Measurements from ENCODE around the gene HABP4. TPM values are rescaled to one million over a fixed set of nuclear protein-coding genes. Genes with fewer than 3 reads are reported as not detected.
A peak's percentile ranks its signal among the peaks of the same experiment; 100 is the strongest.

The HABP4 gene
- total and polyA plus RNA-seq, 9 of the 15 experiments (the other 6 are each of a cell fraction or from before 2014, with no cell fraction given) = 0.38 to 2.4 (median 1.9) TPM

DNA sequence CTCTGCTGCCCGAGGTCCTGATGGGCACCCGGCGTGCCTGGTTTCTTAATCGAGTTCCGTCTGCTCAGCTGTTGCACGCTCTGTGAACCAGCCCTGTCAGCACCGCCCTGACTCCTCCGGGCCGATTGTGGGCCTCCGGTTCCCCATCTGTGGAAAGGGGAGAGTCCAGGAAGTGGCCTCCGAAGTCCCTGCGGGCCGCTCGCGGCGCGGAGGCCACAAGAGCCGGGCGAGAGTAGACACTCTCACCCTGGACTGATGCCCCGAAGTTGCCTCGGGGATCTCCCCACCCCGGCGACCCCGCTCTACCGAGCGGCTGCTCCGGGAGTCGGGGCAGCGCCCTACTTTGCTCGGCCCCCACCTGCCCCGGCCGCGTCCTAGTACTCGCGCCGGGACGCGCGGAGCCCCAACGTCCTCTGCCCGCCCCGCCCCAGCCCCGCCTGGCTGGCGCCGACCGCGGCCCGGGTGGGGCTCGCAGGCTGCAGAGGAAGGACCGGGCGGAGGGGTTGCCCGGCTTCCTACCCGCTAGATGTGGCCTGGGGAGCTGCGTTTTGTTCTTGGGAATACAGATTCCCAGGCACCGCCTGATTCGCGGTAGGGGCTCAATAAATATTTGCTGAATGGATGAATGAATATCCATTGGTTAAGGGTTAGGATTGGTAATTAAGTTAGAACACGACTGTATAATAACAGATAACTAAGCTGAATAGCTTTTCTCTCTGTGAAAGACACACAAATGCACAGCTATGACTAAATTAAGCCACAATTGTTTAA lies 30.9 kb upstream of the HABP4 start (continued):
- TF ChIP-seq ZNF551 (CRISPR knock-in tag; IDR thresholded peaks at IDR 0.05) = no peak
- TF ChIP-seq CXXC5 (CRISPR knock-in tag; IDR thresholded peaks at IDR 0.05) = peak; percentile 91
- 0 out of 2 replicates have a peak, but pooled peaks have one; percentile 22 for TF ChIP-seq FOXP1 (CRISPR knock-in tag; IDR thresholded peaks at IDR 0.05)
- TF ChIP-seq NR1H2 (CRISPR knock-in tag; IDR thresholded peaks at IDR 0.05) = no peak
- peak; percentile 61; the same call in 1 of the 2 replicates for TF ChIP-seq MYC (IDR thresholded peaks at IDR 0.05; ENCODE audit: low read depth, low read length)
- peak; percentile 44; the same call in 1 of the 2 replicates for TF ChIP-seq MYC (CRISPR knock-in tag; IDR thresholded peaks at IDR 0.05; ENCODE audit: borderline replicate concordance, low read depth)
- TF ChIP-seq, protein P1, sequence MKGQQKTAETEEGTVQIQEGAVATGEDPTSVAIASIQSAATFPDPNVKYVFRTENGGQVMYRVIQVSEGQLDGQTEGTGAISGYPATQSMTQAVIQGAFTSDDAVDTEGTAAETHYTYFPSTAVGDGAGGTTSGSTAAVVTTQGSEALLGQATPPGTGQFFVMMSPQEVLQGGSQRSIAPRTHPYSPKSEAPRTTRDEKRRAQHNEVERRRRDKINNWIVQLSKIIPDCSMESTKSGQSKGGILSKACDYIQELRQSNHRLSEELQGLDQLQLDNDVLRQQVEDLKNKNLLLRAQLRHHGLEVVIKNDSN (CRISPR knock-in tag; IDR thresholded peaks at IDR 0.05) = no peak
- TF ChIP-seq NRF1 (conservative IDR thresholded peaks at IDR 0.05 in 1 of 2, IDR thresholded peaks at IDR 0.05 in 1 of 2) = no peak; a peak in 1 of 4 replicates
- TF ChIP-seq ZC3H8 (IDR thresholded peaks at IDR 0.05) = no peak
- TF ChIP-seq, protein P2, sequence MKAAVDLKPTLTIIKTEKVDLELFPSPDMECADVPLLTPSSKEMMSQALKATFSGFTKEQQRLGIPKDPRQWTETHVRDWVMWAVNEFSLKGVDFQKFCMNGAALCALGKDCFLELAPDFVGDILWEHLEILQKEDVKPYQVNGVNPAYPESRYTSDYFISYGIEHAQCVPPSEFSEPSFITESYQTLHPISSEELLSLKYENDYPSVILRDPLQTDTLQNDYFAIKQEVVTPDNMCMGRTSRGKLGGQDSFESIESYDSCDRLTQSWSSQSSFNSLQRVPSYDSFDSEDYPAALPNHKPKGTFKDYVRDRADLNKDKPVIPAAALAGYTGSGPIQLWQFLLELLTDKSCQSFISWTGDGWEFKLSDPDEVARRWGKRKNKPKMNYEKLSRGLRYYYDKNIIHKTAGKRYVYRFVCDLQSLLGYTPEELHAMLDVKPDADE (conservative IDR thresholded peaks at IDR 0.05; ENCODE audit: control insufficient read depth, low read depth, low read length) = no peak; the same call in 1 of the 2 replicates
- TF ChIP-seq, protein P3, sequence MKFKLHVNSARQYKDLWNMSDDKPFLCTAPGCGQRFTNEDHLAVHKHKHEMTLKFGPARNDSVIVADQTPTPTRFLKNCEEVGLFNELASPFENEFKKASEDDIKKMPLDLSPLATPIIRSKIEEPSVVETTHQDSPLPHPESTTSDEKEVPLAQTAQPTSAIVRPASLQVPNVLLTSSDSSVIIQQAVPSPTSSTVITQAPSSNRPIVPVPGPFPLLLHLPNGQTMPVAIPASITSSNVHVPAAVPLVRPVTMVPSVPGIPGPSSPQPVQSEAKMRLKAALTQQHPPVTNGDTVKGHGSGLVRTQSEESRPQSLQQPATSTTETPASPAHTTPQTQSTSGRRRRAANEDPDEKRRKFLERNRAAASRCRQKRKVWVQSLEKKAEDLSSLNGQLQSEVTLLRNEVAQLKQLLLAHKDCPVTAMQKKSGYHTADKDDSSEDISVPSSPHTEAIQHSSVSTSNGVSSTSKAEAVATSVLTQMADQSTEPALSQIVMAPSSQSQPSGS (CRISPR knock-in tag; IDR thresholded peaks at IDR 0.05) = no peak
- peak; percentile 38 for TF ChIP-seq NCOR1 (IDR thresholded peaks at IDR 0.05)
- TF ChIP-seq, protein P4, sequence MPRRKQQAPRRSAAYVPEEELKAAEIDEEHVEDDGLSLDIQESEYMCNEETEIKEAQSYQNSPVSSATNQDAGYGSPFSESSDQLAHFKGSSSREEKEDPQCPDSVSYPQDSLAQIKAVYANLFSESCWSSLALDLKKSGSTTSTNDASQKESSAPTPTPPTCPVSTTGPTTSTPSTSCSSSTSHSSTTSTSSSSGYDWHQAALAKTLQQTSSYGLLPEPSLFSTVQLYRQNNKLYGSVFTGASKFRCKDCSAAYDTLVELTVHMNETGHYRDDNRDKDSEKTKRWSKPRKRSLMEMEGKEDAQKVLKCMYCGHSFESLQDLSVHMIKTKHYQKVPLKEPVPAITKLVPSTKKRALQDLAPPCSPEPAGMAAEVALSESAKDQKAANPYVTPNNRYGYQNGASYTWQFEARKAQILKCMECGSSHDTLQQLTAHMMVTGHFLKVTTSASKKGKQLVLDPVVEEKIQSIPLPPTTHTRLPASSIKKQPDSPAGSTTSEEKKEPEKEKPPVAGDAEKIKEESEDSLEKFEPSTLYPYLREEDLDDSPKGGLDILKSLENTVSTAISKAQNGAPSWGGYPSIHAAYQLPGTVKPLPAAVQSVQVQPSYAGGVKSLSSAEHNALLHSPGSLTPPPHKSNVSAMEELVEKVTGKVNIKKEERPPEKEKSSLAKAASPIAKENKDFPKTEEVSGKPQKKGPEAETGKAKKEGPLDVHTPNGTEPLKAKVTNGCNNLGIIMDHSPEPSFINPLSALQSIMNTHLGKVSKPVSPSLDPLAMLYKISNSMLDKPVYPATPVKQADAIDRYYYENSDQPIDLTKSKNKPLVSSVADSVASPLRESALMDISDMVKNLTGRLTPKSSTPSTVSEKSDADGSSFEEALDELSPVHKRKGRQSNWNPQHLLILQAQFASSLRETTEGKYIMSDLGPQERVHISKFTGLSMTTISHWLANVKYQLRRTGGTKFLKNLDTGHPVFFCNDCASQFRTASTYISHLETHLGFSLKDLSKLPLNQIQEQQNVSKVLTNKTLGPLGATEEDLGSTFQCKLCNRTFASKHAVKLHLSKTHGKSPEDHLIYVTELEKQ (CRISPR knock-in tag; IDR thresholded peaks at IDR 0.05) = no peak
- no peak for TF ChIP-seq GABPB2 (CRISPR knock-in tag; conservative IDR thresholded peaks at IDR 0.05)
- no peak for TF ChIP-seq ZC3H4 (CRISPR knock-in tag; IDR thresholded peaks at IDR 0.05; ENCODE audit: borderline replicate concordance)
- TF ChIP-seq HSF4 (CRISPR knock-in tag; IDR thresholded peaks at IDR 0.05; ENCODE audit: borderline replicate concordance) = no peak
- TF ChIP-seq, protein P5, sequence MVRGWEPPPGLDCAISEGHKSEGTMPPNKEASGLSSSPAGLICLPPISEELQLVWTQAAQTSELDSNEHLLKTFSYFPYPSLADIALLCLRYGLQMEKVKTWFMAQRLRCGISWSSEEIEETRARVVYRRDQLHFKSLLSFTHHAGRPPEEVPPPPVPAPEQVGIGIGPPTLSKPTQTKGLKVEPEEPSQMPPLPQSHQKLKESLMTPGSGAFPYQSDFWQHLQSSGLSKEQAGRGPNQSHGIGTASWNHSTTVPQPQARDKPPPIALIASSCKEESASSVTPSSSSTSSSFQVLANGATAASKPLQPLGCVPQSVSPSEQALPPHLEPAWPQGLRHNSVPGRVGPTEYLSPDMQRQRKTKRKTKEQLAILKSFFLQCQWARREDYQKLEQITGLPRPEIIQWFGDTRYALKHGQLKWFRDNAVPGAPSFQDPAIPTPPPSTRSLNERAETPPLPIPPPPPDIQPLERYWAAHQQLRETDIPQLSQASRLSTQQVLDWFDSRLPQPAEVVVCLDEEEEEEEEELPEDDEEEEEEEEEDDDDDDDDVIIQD (CRISPR knock-in tag; IDR thresholded peaks at IDR 0.05) = no peak
- TF ChIP-seq ZNF785 (CRISPR knock-in tag; IDR thresholded peaks at IDR 0.05) = no peak
- TF ChIP-seq NFATC3 (IDR thresholded peaks at IDR 0.05) = no peak
- TF ChIP-seq NCOA2 (IDR thresholded peaks at IDR 0.05; ENCODE audit: partially characterized antibody in 2 of 2) = no peak
